Posterior vena cava (tissue), 2 donors: ENCODE results near the gene CEMIP. TPM values are rescaled to one million over a fixed set of nuclear protein-coding genes. Genes with fewer than 3 reads are reported as not detected.

Experiments
- DNase-seq: peaks from one replicate; pipeline ENCODE4 v3.0.0-alpha.2; 2020; ENCODE audit warnings: low spot score
- intact Hi-C, 2 donors: fragments of 100-400 bp; cut with DNase I; formaldehyde crosslinking; loops; one replicate each; pipeline versions ENCODE4 v1.14.1 to v1.14.2; 2022 to 2023
- total RNA-seq, 2 donors: library from RNA; stranded (reverse); fragmentation: NEBNext Ultra II Directional; extraction: Animal tissue kit (Norgen Biotek cat#: 25700); gene quantifications; one replicate each; pipeline ENCODE4 v1.2.1, GENCODE V29; 2021
- donor health status: DM: yes; HTN: yes; CAD: no.
- donor health status: DM: yes; HTN: yes; CAD: no.

CEMIP gene
- total RNA-seq, 2 donors from 2014 or later: 0.14 to 0.62 TPM

- intact Hi-C loops: no loop called here
- no peak for DNase-seq
These were observed 92.7 kb downstream of the CEMIP start for GRCh38 chr15:80871858-80872257.

- no peak for DNase-seq
- intact Hi-C loops: no loop called here
These were observed 94.3 kb downstream of the CEMIP start for GRCh38 chr15:80873366-80873952.

- intact Hi-C loops: no loop called here
- DNase-seq: peak; percentile 86
These were observed 96.6 kb downstream of the CEMIP start for GRCh38 chr15:80875568-80876347.

GRCh38 chr15:80876348-80876674 lies 97.1 kb downstream of the CEMIP start:
- intact Hi-C loops: no loop called here

GRCh38 chr15:80878242-80878866 lies 99.2 kb downstream of the CEMIP start:
- no peak for DNase-seq
- intact Hi-C loops: no loop called here

More at GRCh38 chr15:80876348-80876674, 97.1 kb downstream of the CEMIP start:
- no peak for DNase-seq

GRCh38 chr15:80878867-80879250 lies 99.7 kb downstream of the CEMIP start:
- DNase-seq: no peak
- intact Hi-C loops: no loop called here

- no peak for DNase-seq
- intact Hi-C loops: no loop called here
These were observed 100.9 kb downstream of the CEMIP start for GRCh38 chr15:80880086-80880485.

- no peak for DNase-seq
- intact Hi-C loops: no loop called here
These were observed 104.5 kb downstream of the CEMIP start for GRCh38 chr15:80883641-80884040.

GRCh38 chr15:80885016-80885579 lies 105.9 kb downstream of the CEMIP start:
- no peak for DNase-seq
- intact Hi-C loops: no loop called here

- DNase-seq: no peak
- intact Hi-C loops: no loop called here
These were observed 108.0 kb downstream of the CEMIP start for GRCh38 chr15:80887148-80887547.

GRCh38 chr15:80888846-80889245 lies 109.7 kb downstream of the CEMIP start:
- intact Hi-C loops: no loop called here

GRCh38 chr15:80890341-80891005 lies 111.3 kb downstream of the CEMIP start:
- no peak for DNase-seq
- intact Hi-C loops: no loop called here

More at GRCh38 chr15:80888846-80889245, 109.7 kb downstream of the CEMIP start:
- DNase-seq: no peak

GRCh38 chr15:80891006-80891405 lies 111.8 kb downstream of the CEMIP start:
- intact Hi-C loops: no loop called here
- no peak for DNase-seq

GRCh38 chr15:80892414-80892813 lies 113.2 kb downstream of the CEMIP start:
- no peak for DNase-seq
- intact Hi-C loops: no loop called here

GRCh38 chr15:80893777-80894176 lies 114.6 kb downstream of the CEMIP start:
- intact Hi-C loops: no loop called here
- no peak for DNase-seq

- no peak for DNase-seq
- intact Hi-C loops: no loop called here
These were observed 115.9 kb downstream of the CEMIP start for GRCh38 chr15:80895091-80895490.

- DNase-seq: no peak
- intact Hi-C loops: no loop called here
These were observed 116.8 kb downstream of the CEMIP start for GRCh38 chr15:80895965-80896364.

GRCh38 chr15:80898040-80898439 lies 118.9 kb downstream of the CEMIP start:
- intact Hi-C loops: no loop called here
- DNase-seq: no peak

- DNase-seq: no peak
- intact Hi-C loops: no loop called here
These were observed 123.2 kb downstream of the CEMIP start for GRCh38 chr15:80902298-80902801.

- intact Hi-C loops: no loop called here
These were observed 125.8 kb downstream of the CEMIP start for GRCh38 chr15:80904998-80905397.

More at GRCh38 chr15:80904998-80905397, 125.8 kb downstream of the CEMIP start:
- DNase-seq: no peak
